LNCAP (cell line): Measurements from ENCODE around the gene KLK13.

Source experiments
- TF ChIP-seq, protein P1 (sequence below): fragments of 450-650 bp; IDR thresholded peaks from 2 replicates; pipeline ENCODE4 v1.5.1; 2017; ENCODE audit warnings: mild to moderate bottlenecking

The KLK13 gene

DNA sequence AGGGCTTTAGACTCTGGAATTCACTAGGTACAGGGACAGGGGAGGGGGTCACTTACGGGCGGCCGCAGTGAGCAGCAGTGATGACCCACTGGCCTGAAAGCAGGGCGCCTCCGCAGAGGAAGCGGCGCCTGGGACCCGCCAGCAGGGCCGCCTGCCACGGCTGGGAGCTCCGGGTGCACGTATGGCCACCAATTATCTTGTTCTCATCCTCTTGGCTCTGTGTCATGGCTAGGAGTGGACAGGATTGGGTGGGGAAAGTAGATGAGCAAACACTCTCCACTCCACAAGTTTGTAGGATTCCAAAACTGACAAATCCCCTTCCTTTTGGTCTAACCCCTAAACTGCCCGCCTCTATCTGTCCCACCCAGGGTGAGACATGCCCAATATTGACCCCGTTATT lies 16.6 kb upstream of the KLK13 start:
- TF ChIP-seq, protein P1, sequence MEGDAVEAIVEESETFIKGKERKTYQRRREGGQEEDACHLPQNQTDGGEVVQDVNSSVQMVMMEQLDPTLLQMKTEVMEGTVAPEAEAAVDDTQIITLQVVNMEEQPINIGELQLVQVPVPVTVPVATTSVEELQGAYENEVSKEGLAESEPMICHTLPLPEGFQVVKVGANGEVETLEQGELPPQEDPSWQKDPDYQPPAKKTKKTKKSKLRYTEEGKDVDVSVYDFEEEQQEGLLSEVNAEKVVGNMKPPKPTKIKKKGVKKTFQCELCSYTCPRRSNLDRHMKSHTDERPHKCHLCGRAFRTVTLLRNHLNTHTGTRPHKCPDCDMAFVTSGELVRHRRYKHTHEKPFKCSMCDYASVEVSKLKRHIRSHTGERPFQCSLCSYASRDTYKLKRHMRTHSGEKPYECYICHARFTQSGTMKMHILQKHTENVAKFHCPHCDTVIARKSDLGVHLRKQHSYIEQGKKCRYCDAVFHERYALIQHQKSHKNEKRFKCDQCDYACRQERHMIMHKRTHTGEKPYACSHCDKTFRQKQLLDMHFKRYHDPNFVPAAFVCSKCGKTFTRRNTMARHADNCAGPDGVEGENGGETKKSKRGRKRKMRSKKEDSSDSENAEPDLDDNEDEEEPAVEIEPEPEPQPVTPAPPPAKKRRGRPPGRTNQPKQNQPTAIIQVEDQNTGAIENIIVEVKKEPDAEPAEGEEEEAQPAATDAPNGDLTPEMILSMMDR: no peak

DNA sequence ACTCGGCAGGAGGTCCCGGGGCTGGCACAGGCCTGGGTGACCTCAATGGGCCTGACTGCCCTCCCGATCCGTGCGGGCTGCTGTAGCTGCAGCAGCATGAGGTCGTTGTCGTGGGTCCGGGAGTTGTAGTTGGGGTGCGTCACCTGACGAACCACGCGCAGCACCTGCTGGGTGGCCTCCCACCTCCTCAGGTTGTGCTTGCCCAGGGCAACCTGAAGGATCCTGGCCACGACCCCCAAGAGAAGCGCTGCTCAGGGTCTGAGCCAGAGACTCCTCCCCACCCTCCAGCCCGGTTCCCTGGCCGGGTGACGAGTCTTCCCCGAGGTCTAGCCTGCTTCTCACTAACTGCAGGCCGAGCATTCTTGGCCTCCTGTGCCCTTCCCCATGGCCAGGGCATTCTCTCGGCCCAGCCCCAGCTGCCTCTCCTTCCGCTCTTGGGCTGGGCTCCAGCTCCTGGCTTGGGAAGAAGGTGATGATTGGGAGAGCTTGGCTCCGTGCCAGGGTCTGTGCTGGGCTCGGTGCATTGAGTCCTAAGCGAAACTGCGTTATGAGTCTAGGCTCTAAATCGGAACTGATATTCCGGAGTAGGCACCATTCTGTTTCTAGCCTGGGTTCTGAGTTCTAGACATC lies 14.7 kb upstream of the KLK13 start:
- TF ChIP-seq, protein P1: no peak

DNA sequence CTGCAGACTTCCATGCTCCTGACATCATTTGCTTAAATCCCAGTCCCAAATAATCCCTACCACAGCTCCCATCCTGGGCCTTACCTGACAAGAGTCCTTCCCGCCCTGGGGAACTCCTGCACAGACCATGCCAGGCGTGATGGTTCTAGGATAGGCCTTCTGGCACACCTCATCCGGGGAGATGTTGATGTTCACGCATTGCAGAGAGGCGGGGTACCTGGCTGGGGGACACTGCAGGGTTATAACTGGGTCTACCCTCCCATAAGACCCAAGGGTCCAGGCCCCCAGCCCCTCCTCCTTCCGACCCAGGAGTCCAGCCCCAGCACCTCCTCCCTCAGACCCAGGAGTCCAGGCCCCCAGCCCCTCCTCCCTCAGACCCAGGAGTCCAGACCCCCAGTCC lies 13.8 kb upstream of the KLK13 start:
- TF ChIP-seq, protein P1: no peak

DNA sequence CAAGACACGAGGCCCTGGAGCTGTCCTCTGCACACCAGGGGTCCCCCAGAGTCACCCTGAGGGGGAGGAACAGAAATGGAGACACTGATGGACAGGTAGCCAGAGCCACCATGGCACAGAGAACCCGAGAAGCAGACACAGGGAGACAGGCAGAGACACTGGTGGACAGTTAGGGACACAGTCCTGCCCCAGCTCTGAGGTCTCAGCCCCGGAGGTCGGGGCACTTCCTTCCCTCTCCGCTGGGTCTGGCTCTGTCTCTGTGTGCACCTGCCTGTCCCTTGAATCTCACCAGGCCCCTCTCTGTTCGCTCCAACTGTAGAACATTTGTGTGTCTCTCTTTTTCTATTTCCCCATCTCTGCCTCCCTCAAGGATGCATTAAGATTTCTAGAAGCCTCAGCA lies 13.2 kb upstream of the KLK13 start:
- TF ChIP-seq, protein P1: no peak

DNA sequence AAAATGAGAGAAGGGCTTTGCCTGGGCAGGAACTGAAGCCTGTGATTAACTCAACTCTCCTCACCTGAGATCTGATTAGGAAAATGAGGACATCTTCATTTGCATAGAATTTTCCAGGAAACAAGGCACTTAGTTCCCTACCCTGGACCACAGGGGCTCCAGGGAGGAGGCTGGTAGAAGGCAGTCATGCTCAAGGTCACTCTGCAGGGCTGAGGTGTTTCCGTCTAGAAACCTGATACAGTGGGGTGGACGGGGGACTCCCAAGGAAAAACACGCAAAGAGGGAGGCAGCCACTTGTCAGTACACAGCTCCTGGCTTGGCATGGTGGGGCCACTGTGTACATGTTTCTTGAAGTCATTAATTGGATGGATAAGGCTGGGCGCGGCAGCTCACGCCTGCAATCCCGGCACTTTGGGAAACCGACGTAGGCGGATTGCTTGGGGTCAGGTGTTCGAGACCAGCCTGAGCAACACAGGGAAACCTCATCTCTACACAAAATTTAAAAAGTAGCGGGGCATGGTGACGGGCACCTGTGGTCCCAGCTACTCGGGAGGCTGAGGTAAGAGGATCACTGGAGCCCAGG lies 11.8 kb upstream of the KLK13 start:
- TF ChIP-seq, protein P1: no peak

DNA sequence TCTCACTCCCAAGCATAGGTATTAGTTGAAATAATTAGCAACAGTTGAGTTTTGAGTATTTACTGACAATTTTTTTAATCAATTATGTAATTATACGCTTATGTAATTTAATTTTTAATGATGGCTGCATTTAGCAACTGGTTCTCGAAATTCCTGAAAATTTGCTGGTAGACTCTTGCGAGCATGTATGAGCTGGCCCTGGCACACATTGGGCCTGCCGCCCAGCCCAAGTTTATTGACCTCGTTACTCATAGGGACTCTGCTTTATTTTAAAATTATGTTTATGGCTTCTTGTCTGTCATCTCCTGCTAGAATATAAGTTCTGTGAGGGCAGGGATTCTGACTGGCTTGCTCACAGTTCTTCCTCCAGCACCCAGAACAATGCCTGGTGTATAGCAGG lies 11.1 kb upstream of the KLK13 start:
- TF ChIP-seq, protein P1: no peak

DNA sequence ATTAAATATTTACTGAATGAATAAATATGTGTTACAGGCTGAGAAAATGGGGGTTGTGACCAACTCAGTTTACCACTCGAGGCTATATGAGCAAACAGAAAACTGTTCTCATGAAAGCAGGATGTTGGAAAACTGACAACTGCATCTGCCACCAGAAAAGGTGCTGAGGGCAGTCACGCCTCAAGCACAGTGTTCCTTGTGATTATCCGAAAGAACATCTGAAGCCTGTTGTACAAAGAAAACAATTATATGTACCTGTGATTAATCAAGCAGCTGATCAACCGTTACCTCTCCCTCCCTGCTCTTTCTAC lies 6.2 kb upstream of the KLK13 start:
- TF ChIP-seq, protein P1: no peak
